Measurements from ENCODE around the gene IQCM.

Gene IQCM

GRCh38 chr4:149768477-149768876 lies 47.2 kb downstream of the IQCM start:
- DNase-seq: no peak

GRCh38 chr4:149766135-149766534 lies 49.5 kb downstream of the IQCM start:
- no peak for DNase-seq

- no peak for DNase-seq
These were observed 50.0 kb downstream of the IQCM start for GRCh38 chr4:149765630-149766029.

- no peak for DNase-seq
These were observed 59.7 kb downstream of the IQCM start for GRCh38 chr4:149755969-149756368.

DNA sequence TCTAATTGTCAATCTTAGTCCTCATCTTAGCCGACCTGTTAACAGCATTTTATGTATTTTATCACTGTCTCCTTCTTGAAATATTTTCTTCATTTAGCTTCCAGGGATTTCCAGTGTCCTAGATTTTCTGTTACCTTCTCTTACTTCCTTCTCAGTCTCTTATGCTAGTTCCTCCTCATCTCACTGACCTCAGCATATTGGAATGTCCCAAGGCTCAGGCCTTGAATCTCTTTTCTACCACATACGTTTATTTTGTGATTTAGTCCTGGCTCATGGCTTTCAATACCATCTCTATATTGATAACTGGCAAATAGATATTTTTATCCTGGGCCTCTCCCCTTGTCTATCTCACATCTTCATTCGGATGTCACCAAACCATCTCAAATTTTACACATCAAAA lies 61.1 kb downstream of the IQCM start:
- DNase-seq: no peak

DNA sequence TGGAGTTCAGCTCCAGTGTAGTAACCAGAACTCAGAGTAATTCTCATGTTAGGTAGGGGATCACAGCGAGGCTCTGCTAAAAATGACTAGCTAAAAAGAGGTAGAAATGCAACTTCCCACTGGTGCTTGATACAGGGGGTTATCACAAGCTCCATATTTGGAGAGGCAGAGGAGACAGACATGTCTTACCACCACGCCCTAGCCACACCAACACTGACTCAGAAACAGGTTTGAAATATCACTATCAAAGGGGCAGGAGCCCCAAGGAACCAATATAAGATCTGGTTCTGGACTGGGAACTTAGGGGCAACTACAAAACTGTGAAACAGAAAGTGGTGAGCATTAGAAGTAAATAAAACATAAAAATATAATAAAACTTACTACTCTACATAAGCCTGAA lies 62.9 kb downstream of the IQCM start:
- no peak for DNase-seq

- DNase-seq: no peak
These were observed 64.5 kb downstream of the IQCM start for GRCh38 chr4:149751174-149751573.

DNA sequence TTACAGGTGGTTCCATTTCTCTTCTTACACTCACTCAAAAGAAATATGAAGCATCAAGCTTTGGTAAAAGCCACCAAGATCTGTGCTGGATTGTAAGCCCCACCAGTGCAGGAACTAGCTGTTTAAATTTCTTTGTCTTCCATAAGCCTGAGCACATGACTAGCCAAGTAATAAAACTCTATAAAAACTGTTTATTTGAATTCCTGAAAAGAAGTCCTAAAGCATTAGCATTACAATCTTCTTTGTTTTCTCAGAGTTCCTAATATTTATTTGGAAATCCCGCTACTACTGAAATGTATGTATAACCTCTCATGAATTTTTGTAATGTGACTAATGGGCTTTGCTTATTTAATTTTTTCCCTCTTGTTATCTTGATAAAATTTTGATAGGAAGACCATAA lies 65.9 kb downstream of the IQCM start:
- DNase-seq: no peak

GRCh38 chr4:149747646-149748045 lies 68.0 kb downstream of the IQCM start:
- no peak for DNase-seq

DNA sequence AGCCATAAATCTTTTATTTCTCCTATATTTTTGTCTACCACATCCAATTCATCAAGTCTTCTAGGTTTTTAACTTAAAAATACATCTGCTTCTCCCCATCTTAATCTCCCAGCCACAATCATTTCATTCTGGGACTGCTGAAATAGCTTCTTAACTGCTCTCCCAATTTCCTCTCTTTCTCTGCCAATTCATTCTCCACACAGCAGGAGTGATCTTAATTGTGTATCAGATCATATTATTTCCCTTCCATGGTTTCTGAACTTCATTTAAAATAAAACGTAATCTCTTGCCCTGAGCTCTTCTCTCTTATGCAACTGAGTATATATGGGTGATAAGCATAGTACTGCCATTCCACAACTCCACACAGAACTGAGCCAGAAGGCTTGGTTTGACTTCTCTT lies 69.4 kb downstream of the IQCM start:
- no peak for DNase-seq

DNA sequence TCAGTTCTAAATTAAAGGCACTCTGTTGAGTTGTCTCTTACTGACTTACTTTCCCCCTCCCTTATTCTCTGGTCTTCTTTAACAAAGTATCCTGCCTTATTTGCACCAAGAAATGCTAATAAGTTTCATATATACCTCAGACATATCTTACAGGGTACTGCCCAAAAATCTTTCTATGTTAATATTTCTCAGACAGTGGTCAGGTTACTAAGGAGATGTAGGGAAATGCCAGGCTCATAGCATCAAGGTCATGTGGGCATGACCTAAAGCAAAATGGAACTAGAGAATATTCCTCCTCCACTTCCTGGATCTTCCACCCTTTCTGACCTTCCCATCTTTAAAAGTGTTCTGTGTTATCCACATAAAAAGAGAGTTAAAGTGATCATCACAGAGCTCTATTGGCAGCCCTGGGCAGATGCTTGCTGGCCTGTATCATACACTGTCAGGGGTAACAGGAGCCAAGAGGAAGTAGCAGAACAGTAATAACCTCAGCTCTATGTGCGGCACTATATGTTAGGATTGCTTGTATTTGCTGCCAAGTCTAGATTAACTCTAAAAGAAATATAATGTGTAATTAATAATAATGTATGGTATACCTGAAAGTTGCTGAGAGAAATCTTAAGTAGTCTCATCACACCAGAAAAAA lies 74.3 kb downstream of the IQCM start:
- no peak for DNase-seq

DNA sequence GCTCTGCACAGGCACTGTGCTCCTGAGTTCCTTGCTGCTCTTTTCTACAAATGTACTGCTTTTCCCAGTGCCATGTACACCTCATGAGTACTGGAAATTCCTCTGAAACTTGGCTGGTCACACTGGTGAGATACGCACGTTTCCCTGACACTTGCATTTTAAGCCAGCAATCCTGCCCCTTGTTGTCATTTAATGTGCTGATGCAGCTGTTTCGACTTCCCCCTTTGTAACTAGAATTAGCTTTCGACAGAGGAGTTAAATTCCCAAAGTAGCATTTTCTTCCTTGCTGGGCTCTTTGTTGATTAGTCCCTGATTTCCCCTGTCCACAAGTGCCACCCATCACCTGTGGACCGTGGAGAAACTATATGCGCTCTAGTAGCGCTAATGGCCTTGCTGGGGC lies 77.5 kb downstream of the IQCM start:
- DNase-seq: no peak

DNA sequence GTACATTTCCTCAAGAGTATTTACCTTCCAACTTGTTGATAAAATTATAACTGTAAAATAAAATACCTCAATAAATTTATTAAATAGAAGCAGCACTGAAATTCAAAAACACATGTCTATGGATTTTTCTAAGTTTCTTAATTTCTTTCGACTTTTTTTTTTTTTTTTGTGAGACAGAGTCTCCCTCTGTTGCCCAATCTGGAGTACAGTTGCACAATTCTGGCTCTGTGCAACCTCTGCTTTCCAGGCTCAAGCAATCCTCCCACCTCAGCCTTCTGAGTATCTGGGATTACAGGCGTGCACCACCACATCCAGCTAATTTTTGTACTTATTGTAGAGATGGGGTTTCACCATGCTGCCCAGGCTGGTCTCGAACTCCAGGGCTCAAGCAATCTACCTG lies 79.8 kb downstream of the IQCM start:
- DNase-seq: no peak

DNA sequence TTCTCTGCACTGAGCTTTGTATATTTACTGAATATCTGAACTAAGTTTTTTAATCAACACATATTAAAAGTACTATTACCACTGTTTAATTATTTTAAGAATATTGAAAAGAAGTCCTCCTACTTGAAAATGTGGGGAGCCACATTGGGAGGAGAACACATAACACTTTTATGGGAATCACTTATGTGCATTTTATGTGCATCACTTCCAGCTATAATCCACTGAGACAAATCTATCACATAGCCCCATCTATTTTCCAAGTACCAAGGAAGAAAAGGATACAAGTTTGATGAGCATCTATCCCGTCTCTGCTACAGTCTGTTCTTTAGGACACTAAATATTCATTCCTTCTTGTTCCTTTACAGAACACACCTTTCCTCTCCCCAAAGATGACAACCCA lies 87.2 kb downstream of the IQCM start:
- DNase-seq: no peak

- DNase-seq: no peak
These were observed 88.0 kb downstream of the IQCM start for GRCh38 chr4:149727663-149728062.

DNA sequence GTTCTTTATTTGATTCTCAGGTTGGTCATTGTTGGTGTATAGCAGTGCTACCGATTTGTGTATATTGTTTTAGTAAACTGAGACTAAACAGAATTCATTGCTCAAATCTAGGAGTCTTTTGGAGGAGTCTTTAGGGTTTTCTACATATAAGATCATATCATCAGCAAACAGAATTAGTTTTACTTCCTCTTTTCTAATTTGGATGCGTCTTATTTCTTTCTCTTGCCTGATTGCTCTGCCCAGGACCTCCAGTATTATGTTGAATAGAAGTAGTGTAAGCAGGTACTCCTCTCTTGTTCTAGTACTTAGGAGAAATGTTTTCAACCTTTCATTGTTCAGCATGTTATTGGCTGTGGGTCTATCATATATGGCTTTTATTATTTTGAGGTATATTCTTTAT lies 92.6 kb downstream of the IQCM start:
- DNase-seq: no peak

GRCh38 chr4:149719806-149720205 lies 95.8 kb downstream of the IQCM start:
- DNase-seq: no peak

GRCh38 chr4:149719357-149719756 lies 96.3 kb downstream of the IQCM start:
- DNase-seq: no peak

DNA sequence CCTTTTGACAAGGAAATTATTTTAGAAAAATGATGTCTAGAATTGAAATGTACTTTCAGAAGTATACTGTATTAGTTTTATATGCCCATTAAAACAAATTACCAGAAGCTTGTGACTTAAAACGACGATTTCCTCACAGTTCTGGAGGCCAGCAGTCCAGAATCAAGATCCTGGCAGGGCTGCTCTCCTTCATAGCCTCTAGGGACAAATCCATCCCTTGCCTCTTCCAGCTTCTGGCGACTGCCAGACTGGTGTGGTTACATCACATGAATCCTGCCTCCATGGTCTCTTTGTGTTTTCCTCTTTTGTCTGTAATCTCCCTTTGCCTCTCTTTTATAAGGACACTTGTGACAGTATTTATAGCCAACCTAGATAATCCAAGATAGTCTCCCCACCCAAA lies 97.1 kb downstream of the IQCM start:
- no peak for DNase-seq

GRCh38 chr4:149716728-149717127 lies 98.9 kb downstream of the IQCM start:
- no peak for DNase-seq

- DNase-seq: no peak
These were observed 99.6 kb downstream of the IQCM start for GRCh38 chr4:149715822-149716585.

- DNase-seq: no peak
These were observed 102.6 kb downstream of the IQCM start for GRCh38 chr4:149713031-149713430.

- no peak for DNase-seq
These were observed 103.9 kb downstream of the IQCM start for GRCh38 chr4:149711593-149712365.

- no peak for DNase-seq
These were observed 106.0 kb downstream of the IQCM start for GRCh38 chr4:149709640-149710039.
